Neuronal stem cell (in vitro differentiated cells): ENCODE results near the gene SNRPB.

Experiments used
- DNase-seq: peaks from one replicate; pipeline ENCODE4 v3.0.0-alpha.2; 2013; ENCODE audit warnings: low spot score
- H2AFZ ChIP-seq: one replicate; pipeline ENCODE4 v1.6.1; 2013; ENCODE audit warnings: mild to moderate bottlenecking, low read length, inconsistent platforms
- H2AK5ac ChIP-seq: 2 replicates; pipeline ENCODE4 v1.6.1; 2013; ENCODE audit warnings: low read depth, mild to moderate bottlenecking, inconsistent platforms, low read length, moderate library complexity, mixed read lengths
- H2BK120ac ChIP-seq: 2 replicates; pipeline ENCODE4 v1.6.1; 2013; ENCODE audit warnings: low read depth, mild to moderate bottlenecking, inconsistent platforms, low read length, moderate library complexity, mixed read lengths
- H2BK12ac ChIP-seq: one replicate; pipeline ENCODE4 v1.6.1; 2013; ENCODE audit warnings: low read length, inconsistent platforms
- H2BK15ac ChIP-seq: 2 replicates; pipeline ENCODE4 v1.6.1; 2013; ENCODE audit warnings: mild to moderate bottlenecking, low read length, inconsistent platforms, mixed read lengths
- H2BK5ac ChIP-seq: one replicate; pipeline ENCODE4 v1.6.1; 2013; ENCODE audit warnings: inconsistent platforms, mild to moderate bottlenecking, low read length, moderate library complexity
- H3K14ac ChIP-seq: one replicate; pipeline ENCODE4 v1.6.1; 2013; ENCODE audit warnings: low read length, inconsistent platforms
- H3K18ac ChIP-seq: 2 replicates; pipeline ENCODE4 v1.6.1; 2013; ENCODE audit warnings: low read length, inconsistent platforms
- H3K23ac ChIP-seq: 2 replicates; pipeline ENCODE4 v1.6.1; 2013; ENCODE audit warnings: low read depth, mild to moderate bottlenecking, mixed read lengths, low read length, inconsistent platforms; ENCODE audit not compliant: poor library complexity
- H3K27ac ChIP-seq: replicated peaks from 3 replicates; pipeline ENCODE4 v1.5.1; 2013; ENCODE audit warnings: low read length, inconsistent platforms
- H3K27me3 ChIP-seq, 3 experiments: 2 replicates each; pipeline ENCODE4 v1.6.1; 2013; ENCODE audit warnings: low read length in 3 of 3, mild to moderate bottlenecking in 2 of 3, inconsistent platforms in 1 of 3, low read depth in 1 of 3, mixed read lengths in 1 of 3, moderate library complexity in 1 of 3; ENCODE audit not compliant: control insufficient read depth in 3 of 3, insufficient read depth in 3 of 3
- H3K36me3 ChIP-seq, 2 donors: replicated peaks in 1 of 2; 2 replicates each; pipeline ENCODE4 v1.6.1; 2013; ENCODE audit warnings: low read length in 2 of 2; ENCODE audit not compliant: control insufficient read depth in 2 of 2, insufficient read depth in 2 of 2
- H3K4ac ChIP-seq: 2 replicates; pipeline ENCODE4 v1.6.1; 2013; ENCODE audit warnings: inconsistent platforms, mild to moderate bottlenecking, low read length, moderate library complexity
- H3K4me1 ChIP-seq, 2 donors: 1 replicate in 1 of 2; 2 replicates in 1 of 2; pipeline ENCODE4 v1.6.1; 2013; ENCODE audit warnings: low read length in 2 of 2, low read depth in 1 of 2; ENCODE audit not compliant: control insufficient read depth in 2 of 2, insufficient read depth in 1 of 2
- H3K4me2 ChIP-seq: one replicate; pipeline ENCODE4 v1.6.1; 2013; ENCODE audit warnings: mild to moderate bottlenecking, low read length, inconsistent platforms; ENCODE audit not compliant: insufficient read depth, poor library complexity, severe bottlenecking
- H3K4me3 ChIP-seq, 2 donors: 2 replicates each; pipeline ENCODE4 v1.5.1; 2013; ENCODE audit warnings: low read length in 2 of 2, mild to moderate bottlenecking in 2 of 2, inconsistent platforms in 1 of 2, moderate library complexity in 1 of 2
- H3K79me1 ChIP-seq: one replicate; pipeline ENCODE4 v1.6.1; 2013; ENCODE audit warnings: low read depth, mild to moderate bottlenecking, inconsistent platforms, low read length, moderate library complexity
- H3K9ac ChIP-seq: one replicate; pipeline ENCODE4 v1.6.1; 2013; ENCODE audit warnings: mild to moderate bottlenecking, low read depth, low read length, inconsistent platforms; ENCODE audit not compliant: poor library complexity
- H3K9me3 ChIP-seq, 2 donors: replicated peaks in 1 of 2; 2 replicates each; pipeline versions ENCODE3 to v1.6.1; 2013; ENCODE audit warnings: low read length in 2 of 2, mild to moderate bottlenecking in 2 of 2, inconsistent platforms in 1 of 2, low read depth in 1 of 2, mixed read lengths in 1 of 2, moderate library complexity in 1 of 2; ENCODE audit not compliant: control insufficient read depth in 2 of 2, insufficient read depth in 1 of 2
- H4K8ac ChIP-seq: one replicate; pipeline ENCODE4 v1.6.1; 2013; ENCODE audit warnings: low read depth, mild to moderate bottlenecking, inconsistent platforms, low read length, moderate library complexity
- H4K91ac ChIP-seq: one replicate; pipeline ENCODE4 v1.6.1; 2013; ENCODE audit warnings: low read length, low read depth, mild to moderate bottlenecking, inconsistent platforms; ENCODE audit not compliant: poor library complexity
- WGBS, 2 donors: extraction: QIAGEN DNeasy Blood & Tissue Kit; methylation state at CpG; one replicate each; pipeline ENCODE4 v1.1.7; 2013; ENCODE audit warnings: missing lambda C conversion rate in 2 of 2, mixed read lengths in 1 of 2; ENCODE audit not compliant: insufficient read length in 2 of 2, insufficient replicate concordance in 1 of 2; ENCODE audit errors: extremely low coverage in 2 of 2; 5-methylcytosine and 5-hydroxymethylcytosine counted together

Gene SNRPB

DNA sequence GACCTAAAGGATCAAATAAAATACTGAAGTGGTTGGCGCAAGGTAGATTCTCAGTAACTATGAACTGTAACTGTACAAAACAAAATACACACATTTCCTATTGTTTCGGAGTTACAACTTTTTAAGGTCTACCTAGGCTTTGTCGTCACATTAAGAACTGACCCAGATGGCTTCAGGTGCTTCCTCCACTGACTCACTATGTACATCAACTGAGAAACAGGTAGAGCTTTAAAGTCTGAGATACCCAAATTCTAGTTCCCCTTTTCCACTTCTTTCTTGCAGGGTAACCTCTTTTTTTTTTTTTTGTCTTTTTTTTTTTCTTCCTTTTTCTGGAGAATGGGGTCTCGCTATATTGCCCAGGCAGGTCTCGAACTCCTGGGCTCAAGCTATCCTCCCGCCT, 5.5 kb downstream of the SNRPB start:
- Histone ChIP-seq H3K27me3 (no peaks in the 10 kb centered on the region), H3K9me3 (no peaks in the 10 kb centered on the region), H3K9ac (no peak overlapping the region), H3K36me3 (peaks cover 53 to 95% of the 10 kb centered on the region in 2 donors), H2BK120ac (no peak overlapping the region), H4K91ac (no peak overlapping the region), H3K79me1 (peaks cover 3% of the 10 kb centered on the region), H3K4me2 (no peak overlapping the region), H3K14ac (no peak overlapping the region), H2AFZ (no peak overlapping the region), H3K23ac (no peak overlapping the region), H3K4me1 (peaks cover 6% of the 10 kb centered on the region in 2 donors), H3K27ac (no peak overlapping the region), H3K4me3 (no peak overlapping the region), H2BK15ac (no peak overlapping the region), H3K4ac (no peak overlapping the region), H4K8ac (no peak overlapping the region), H2BK5ac (no peak overlapping the region), H2BK12ac (no peak overlapping the region), H3K18ac (no peak overlapping the region), H2AK5ac (no peak overlapping the region)
- no CpG with 5 or more reads among the region's 6 CpGs for WGBS, 2 donors
- no peak for DNase-seq

DNA sequence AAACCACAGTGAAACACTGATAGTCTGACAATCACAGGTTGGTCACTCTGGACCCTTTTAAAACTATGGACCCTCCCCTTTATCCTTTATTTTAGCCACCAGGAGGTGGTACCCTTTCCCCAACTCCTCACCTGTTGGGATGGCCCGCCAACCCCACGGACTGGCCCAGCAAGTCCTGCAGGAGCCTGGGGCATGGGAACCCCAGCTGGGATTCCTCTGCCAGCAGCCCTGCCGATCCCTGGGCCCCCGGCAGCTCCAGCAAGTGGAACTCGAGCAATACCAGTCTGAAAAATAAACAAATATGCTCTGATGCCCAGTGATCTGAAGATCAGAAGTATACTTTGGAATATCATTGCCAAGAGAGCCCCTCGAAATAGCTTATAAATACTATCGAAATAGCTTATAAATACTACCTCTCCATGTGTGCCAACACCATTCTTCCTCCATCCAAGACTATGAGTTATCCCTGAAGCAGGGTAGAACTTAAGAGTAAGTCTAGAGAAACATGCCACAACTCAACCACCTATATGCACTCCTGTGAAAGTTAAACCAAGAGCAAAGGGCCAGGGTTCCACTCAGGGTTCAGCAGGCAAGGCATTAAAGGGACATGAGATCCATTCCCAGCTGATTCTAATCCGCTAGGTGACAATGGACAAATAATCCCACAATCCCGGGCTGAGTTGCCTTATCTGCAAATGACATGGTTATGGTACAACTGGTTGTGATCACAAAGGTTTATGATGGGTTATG, 6.8 kb downstream of the SNRPB start:
- no CpG with 5 or more reads among the region's 9 CpGs for WGBS, 2 donors
- no peak overlapping the region for H3K9ac ChIP-seq
- H3K23ac ChIP-seq = no peak overlapping the region
- H2AK5ac ChIP-seq = no peak overlapping the region
- H3K18ac ChIP-seq = no peak overlapping the region
- no peak overlapping the region for H3K14ac ChIP-seq
- H4K91ac ChIP-seq = no peak overlapping the region
- H4K8ac ChIP-seq = no peak overlapping the region
- H3K4me1 ChIP-seq = peaks cover under 1 to 2% of the 10 kb centered on the region in 2 donors
- H2AFZ ChIP-seq = no peak overlapping the region
- peaks cover 3% of the 10 kb centered on the region for H3K79me1 ChIP-seq
- no peak overlapping the region for H3K4me3 ChIP-seq
- H3K4ac ChIP-seq = no peak overlapping the region
- H3K27me3 ChIP-seq = no peaks in the 10 kb centered on the region
- H3K9me3 ChIP-seq = no peaks in the 10 kb centered on the region
- no peak for DNase-seq
- H2BK120ac ChIP-seq = no peak overlapping the region
- H2BK5ac ChIP-seq = no peak overlapping the region
- H3K36me3 ChIP-seq = peaks cover 57 to 100% of the 10 kb centered on the region in 2 donors
- H3K4me2 ChIP-seq = no peak overlapping the region
- H2BK12ac ChIP-seq = no peak overlapping the region
- H3K27ac ChIP-seq = no peak overlapping the region
- H2BK15ac ChIP-seq = no peak overlapping the region

DNA sequence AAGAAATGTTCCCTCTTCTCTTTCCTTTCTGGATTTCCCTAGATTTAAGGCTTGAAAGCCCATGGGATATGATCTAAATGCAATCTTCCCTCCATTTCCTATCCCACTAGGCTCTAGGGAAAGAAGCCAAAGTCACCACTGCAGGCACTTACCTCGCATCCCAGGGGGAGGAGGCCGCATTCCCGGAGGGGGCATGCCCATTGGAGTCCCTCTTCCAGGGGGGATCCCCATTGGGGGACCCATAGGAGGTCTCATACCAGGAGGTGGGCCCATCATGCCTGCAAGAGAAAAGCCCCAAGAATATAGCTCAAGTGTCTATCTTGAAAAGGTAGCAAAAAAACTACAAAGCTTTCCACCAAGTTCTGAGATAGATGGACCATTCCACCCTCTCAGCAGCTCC, 8.1 kb downstream of the SNRPB start:
- H2BK12ac ChIP-seq = no peak overlapping the region
- no peak overlapping the region for H3K4me3 ChIP-seq
- no peak overlapping the region for H4K8ac ChIP-seq
- no peak overlapping the region for H2BK5ac ChIP-seq
- H2AFZ ChIP-seq = no peak overlapping the region
- no peak overlapping the region for H3K27ac ChIP-seq
- no peaks in the 10 kb centered on the region for H3K9me3 ChIP-seq
- no peak overlapping the region for H3K4ac ChIP-seq
- peaks cover 3% of the 10 kb centered on the region for H3K79me1 ChIP-seq
- no peak for DNase-seq
- H3K23ac ChIP-seq = no peak overlapping the region
- no peak overlapping the region for H2BK120ac ChIP-seq
- no peak overlapping the region for H3K4me2 ChIP-seq
- no CpG with 5 or more reads among the region's 3 CpGs for WGBS, 2 donors
- H3K36me3 ChIP-seq = peaks cover 53 to 99% of the 10 kb centered on the region in 2 donors
- H3K4me1 ChIP-seq = no peaks in the 10 kb centered on the region
- no peak overlapping the region for H2AK5ac ChIP-seq
- no peak overlapping the region for H3K18ac ChIP-seq
- no peak overlapping the region for H3K9ac ChIP-seq
- no peak overlapping the region for H4K91ac ChIP-seq
- H2BK15ac ChIP-seq = no peak overlapping the region
- no peaks in the 10 kb centered on the region for H3K27me3 ChIP-seq
- H3K14ac ChIP-seq = no peak overlapping the region

DNA sequence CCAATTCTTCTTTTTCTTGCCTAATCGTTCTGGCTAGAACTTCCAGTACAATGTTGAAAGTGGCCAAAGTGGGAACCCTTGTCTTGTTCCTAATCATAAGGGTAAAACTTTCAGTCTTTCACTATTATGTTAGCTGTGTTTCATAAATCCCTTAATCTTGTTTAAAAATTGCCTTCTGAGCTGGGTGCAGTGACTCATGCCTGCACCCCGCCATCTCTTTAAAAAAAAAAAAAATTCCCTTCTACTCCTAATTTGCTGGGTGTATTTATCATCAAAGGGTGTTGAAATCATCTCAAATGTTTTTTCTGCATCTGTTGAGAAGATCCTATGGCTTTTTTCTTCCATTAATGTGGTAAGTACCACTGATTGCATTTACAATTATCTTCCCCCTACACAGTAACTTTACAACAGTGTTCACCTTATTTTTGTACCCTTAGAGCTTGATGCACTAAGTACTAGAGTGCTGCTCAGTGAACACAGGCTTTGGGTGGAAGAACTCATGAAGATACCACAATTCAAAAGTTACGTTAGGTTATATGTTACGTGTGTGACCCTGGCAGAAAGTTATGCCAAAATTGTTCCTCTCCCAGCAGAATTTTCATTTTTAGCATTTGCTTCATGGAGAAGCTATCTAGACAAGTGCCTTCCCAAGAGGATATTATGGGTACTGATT, 9.7 kb downstream of the SNRPB start:
- H2AK5ac ChIP-seq = no peak overlapping the region
- no peak overlapping the region for H3K9ac ChIP-seq
- no peak overlapping the region for H3K18ac ChIP-seq
- no peak overlapping the region for H2BK5ac ChIP-seq
- peaks cover 3% of the 10 kb centered on the region for H3K79me1 ChIP-seq
- H2BK15ac ChIP-seq = no peak overlapping the region
- H3K14ac ChIP-seq = no peak overlapping the region
- no peak overlapping the region for H3K23ac ChIP-seq
- DNase-seq = no peak
- no peak overlapping the region for H4K8ac ChIP-seq
- H2BK12ac ChIP-seq = no peak overlapping the region
- no peaks in the 10 kb centered on the region for H3K27me3 ChIP-seq
- no peak overlapping the region for H3K4ac ChIP-seq
- no peak overlapping the region for H2BK120ac ChIP-seq
- H4K91ac ChIP-seq = no peak overlapping the region
- H3K36me3 ChIP-seq = peaks cover 41 to 88% of the 10 kb centered on the region in 2 donors
- no peaks in the 10 kb centered on the region for H3K9me3 ChIP-seq
- no peaks in the 10 kb centered on the region for H3K4me1 ChIP-seq
- H3K27ac ChIP-seq = no peak overlapping the region
- no peak overlapping the region for H3K4me2 ChIP-seq
- no peak overlapping the region for H2AFZ ChIP-seq
- WGBS, 2 donors = no CpG with 5 or more reads among the region's 4 CpGs
- no peak overlapping the region for H3K4me3 ChIP-seq
